Osteoblast (primary cell): ENCODE data around the gene PARD3. TPM values are rescaled to one million over a fixed set of nuclear protein-coding genes. Genes with fewer than 3 reads are reported as not detected.

Source experiments
- DNase-seq: peaks from one replicate; pipeline ENCODE4 v3.0.0; 2011; ENCODE audit warnings: low spot score, mixed read lengths; ENCODE audit not compliant: insufficient read length; ENCODE audit errors: missing footprints
- H2AFZ ChIP-seq: 2 replicates; pipeline ENCODE4 v1.6.0; 2011; ENCODE audit warnings: mild to moderate bottlenecking, low read length
- H3K27ac ChIP-seq: 2 replicates; pipeline ENCODE4 v1.5.1; 2011; ENCODE audit warnings: mild to moderate bottlenecking, low read depth, low read length, moderate library complexity
- H3K27me3 ChIP-seq: 2 replicates; pipeline ENCODE4 v1.6.0; 2012; ENCODE audit warnings: mild to moderate bottlenecking, control low read depth, inconsistent platforms, low read length, moderate library complexity; ENCODE audit not compliant: insufficient read depth
- H3K36me3 ChIP-seq: 2 replicates; pipeline ENCODE4 v1.5.1; 2011; ENCODE audit warnings: mild to moderate bottlenecking, low read length, control low read depth, moderate library complexity; ENCODE audit not compliant: insufficient read depth
- H3K4me1 ChIP-seq: 2 replicates; pipeline ENCODE4 v1.5.1; 2011; ENCODE audit warnings: mild to moderate bottlenecking, low read length, control low read depth, moderate library complexity; ENCODE audit not compliant: insufficient read depth
- H3K4me2 ChIP-seq: 2 replicates; pipeline ENCODE4 v1.6.0; 2011; ENCODE audit warnings: mild to moderate bottlenecking, low read length; ENCODE audit not compliant: insufficient read depth
- H3K4me3 ChIP-seq: fragments of 200-600 bp; sonication (generic); 3 replicates; pipeline ENCODE4 v1.5.1; 2012; ENCODE audit warnings: mild to moderate bottlenecking, low read length, inconsistent platforms; ENCODE audit not compliant: insufficient read depth
- H3K79me2 ChIP-seq: 2 replicates; pipeline ENCODE4 v1.6.0; 2012; ENCODE audit warnings: mild to moderate bottlenecking, low read length, control low read depth, inconsistent platforms; ENCODE audit not compliant: insufficient read depth
- H3K9me3 ChIP-seq: 2 replicates; pipeline ENCODE4 v1.5.1; 2011; ENCODE audit warnings: low read depth, low read length, control low read depth
- H4K20me1 ChIP-seq: 2 replicates; pipeline ENCODE4 v1.6.0; 2012; ENCODE audit warnings: mild to moderate bottlenecking, low read length, control low read depth; ENCODE audit not compliant: insufficient read depth
- CTCF ChIP-seq: IDR thresholded peaks from 2 replicates; pipeline ENCODE4 v1.5.1; 2011; ENCODE audit warnings: mild to moderate bottlenecking, low read depth, low read length, moderate library complexity; ENCODE audit errors: extremely low read depth
- total RNA-seq: library from RNA; depleted of rRNA; stranded (reverse); fragments of >200 nt; gene quantifications from 2 replicates; pipeline ENCODE4 v1.2.3, GENCODE V29; 2012

The PARD3 gene
- total RNA-seq, 1 donor = 71.7 TPM

- no peak overlapping the region for H3K27ac ChIP-seq
- peaks cover 4% of the 10 kb centered on the region for H4K20me1 ChIP-seq
- no peak overlapping the region for H3K4me2 ChIP-seq
- no peak overlapping the region for H3K4me3 ChIP-seq
- peak; percentile 26 for TF ChIP-seq CTCF
- H3K79me2 ChIP-seq = peaks cover 3% of the 10 kb centered on the region
- no peaks in the 10 kb centered on the region for H3K9me3 ChIP-seq
- H3K4me1 ChIP-seq = peaks cover 4% of the 10 kb centered on the region
- no peak overlapping the region for H2AFZ ChIP-seq
- DNase-seq = no peak
- no peaks in the 10 kb centered on the region for H3K27me3 ChIP-seq
- H3K36me3 ChIP-seq = no peaks in the 10 kb centered on the region
Measured at GRCh38 chr10:34615770-34616169, 199.3 kb downstream of the PARD3 start.

- Histone ChIP-seq H3K36me3 (no peaks in the 10 kb centered on the region), H3K4me1 (peaks cover 8% of the 10 kb centered on the region), H3K9me3 (no peaks in the 10 kb centered on the region), H4K20me1 (no peaks in the 10 kb centered on the region), H2AFZ (no peak overlapping the region), H3K4me2 (no peak overlapping the region), H3K79me2 (peaks cover 3% of the 10 kb centered on the region), H3K27me3 (no peaks in the 10 kb centered on the region), H3K4me3 (no peak overlapping the region), H3K27ac (no peak overlapping the region)
- DNase-seq = no peak
- no peak for TF ChIP-seq CTCF
Measured at GRCh38 chr10:34613491-34613890, 201.6 kb downstream of the PARD3 start.

GRCh38 chr10:34612938-34613337, 202.2 kb downstream of the PARD3 start:
- TF ChIP-seq CTCF = no peak
- no peaks in the 10 kb centered on the region for H4K20me1 ChIP-seq
- H3K36me3 ChIP-seq = no peaks in the 10 kb centered on the region
- H3K4me1 ChIP-seq = peaks cover 8% of the 10 kb centered on the region
- no peak overlapping the region for H3K4me2 ChIP-seq
- H3K27me3 ChIP-seq = no peaks in the 10 kb centered on the region
- no peak overlapping the region for H3K4me3 ChIP-seq
- H3K27ac ChIP-seq = no peak overlapping the region
- H3K9me3 ChIP-seq = no peaks in the 10 kb centered on the region
- no peak for DNase-seq
- H2AFZ ChIP-seq = no peak overlapping the region
- H3K79me2 ChIP-seq = peaks cover 3% of the 10 kb centered on the region

- no peak for TF ChIP-seq CTCF
- Histone ChIP-seq H3K4me2 (no peak overlapping the region), H3K4me3 (no peak overlapping the region), H3K9me3 (no peaks in the 10 kb centered on the region), H3K36me3 (no peaks in the 10 kb centered on the region), H3K27me3 (no peaks in the 10 kb centered on the region), H2AFZ (no peak overlapping the region), H3K4me1 (peaks cover 8% of the 10 kb centered on the region), H3K79me2 (peaks cover 3% of the 10 kb centered on the region), H4K20me1 (no peaks in the 10 kb centered on the region), H3K27ac (no peak overlapping the region)
- no peak for DNase-seq
Measured at GRCh38 chr10:34612446-34612845, 202.7 kb downstream of the PARD3 start.
